HCT116 (cell line): ENCODE data around the gene KRT74. TPM values are rescaled to one million over a fixed set of nuclear protein-coding genes. Genes with fewer than 3 reads are reported as not detected.

ENCODE experiments used
- ATAC-seq: fragments of 200-7000 bp; cut with Tn5 transposase; 2 replicates; pipeline ENCODE4 v1.9.1; 2020; ENCODE audit warnings: mild to moderate bottlenecking, moderate library complexity
- BruUV-seq: library from RNA; stranded (reverse); fragments of 400-500 nt; replicated peaks from 2 replicates; lab custom pipeline; 2021; lab: Mats Ljungman, UMichigan
- CTCF ChIA-PET: fragments of 300-600 bp; sonication (Branson Sonifier 250); formaldehyde crosslinking; loops from one replicate; lab custom pipeline; 2021; ENCODE audit warnings: antibody characterized with exemption; lab: Charles Lee
- POLR2A ChIA-PET: fragments of 300-600, 350-600 bp; sonication (Branson Sonifier 250); formaldehyde crosslinking; loops from one replicate; lab custom pipeline; 2021; ENCODE audit warnings: antibody characterized with exemption; lab: Charles Lee
- RAD21 ChIA-PET, 2 experiments: fragments of 300-600 bp; sonication (Branson Sonifier 250); formaldehyde crosslinking; loops; one replicate each; lab custom pipeline; 2023; ENCODE audit warnings: low total read pairs in 2 of 2; ENCODE audit not compliant: uncharacterized antibody in 2 of 2, unreplicated experiment in 2 of 2, low non-redundant PET in 1 of 2; lab: Charles Lee
- DNase-seq: peaks from one replicate; pipeline ENCODE4 v3.0.0-alpha.2; 2010; ENCODE audit warnings: low read depth, low spot score
- H2AFZ ChIP-seq: fragments of 200-600 bp; shearing (Covaris generic), sonication (generic); 2 replicates; pipeline ENCODE4 v1.6.1; 2017; ENCODE audit warnings: low read depth, mixed run types, mixed read lengths, antibody characterized with exemption, low read length; ENCODE audit not compliant: poor library complexity, severe bottlenecking
- H3K27ac ChIP-seq: 2 replicates; pipeline ENCODE4 v1.5.1; 2012; ENCODE audit warnings: low read depth, low read length
- H3K27me3 ChIP-seq: fragments of 200-600 bp; sonication (generic); 2 replicates; pipeline ENCODE4 v1.6.1; 2016; ENCODE audit warnings: mixed run types, low read length, mixed read lengths; ENCODE audit not compliant: insufficient read depth
- H3K36me3 ChIP-seq, 2 experiments: fragments of 200-500 bp in 1 of 2; fragments of 200-600 bp in 1 of 2; sonication (Bioruptor generic) in 1 of 2; sonication (generic) in 1 of 2; 2 replicates each; pipeline versions ENCODE4 v1.5.1 to v1.6.1; 2014 to 2016; ENCODE audit warnings: low read length in 2 of 2, inconsistent platforms in 1 of 2, mixed read lengths in 1 of 2, mixed run types in 1 of 2; ENCODE audit not compliant: insufficient read depth in 2 of 2, control insufficient read depth in 1 of 2
- H3K4me1 ChIP-seq, 2 experiments: fragments of 200-600 bp in 1 of 2; sonication (generic) in 1 of 2; 2 replicates each; pipeline versions ENCODE4 v1.5.1 to v1.6.1; 2012 to 2017; ENCODE audit warnings: low read length in 2 of 2, inconsistent platforms in 1 of 2, mild to moderate bottlenecking in 1 of 2, mixed read lengths in 1 of 2, mixed run types in 1 of 2, moderate library complexity in 1 of 2; ENCODE audit not compliant: insufficient read depth in 2 of 2, control insufficient read depth in 1 of 2
- H3K4me2 ChIP-seq: fragments of 200-600 bp; sonication (generic); 2 replicates; pipeline ENCODE4 v1.6.1; 2017; ENCODE audit warnings: mixed run types, low read length, mixed read lengths
- H3K4me3 ChIP-seq, 2 experiments: fragments of 200-600 bp in 1 of 2; sonication (generic) in 1 of 2; replicated peaks in 1 of 2; 2 replicates each; pipeline ENCODE4 v1.5.1; 2011 to 2016; ENCODE audit warnings: low read length in 2 of 2, control low read depth in 1 of 2, low read depth in 1 of 2, mild to moderate bottlenecking in 1 of 2, mixed read lengths in 1 of 2, mixed run types in 1 of 2
- H3K79me2 ChIP-seq: fragments of 200-600 bp; sonication (generic); 2 replicates; pipeline ENCODE4 v1.6.1; 2017; ENCODE audit warnings: mild to moderate bottlenecking, mixed run types, low read length, moderate library complexity, mixed read lengths; ENCODE audit not compliant: insufficient read depth
- H3K9ac ChIP-seq: fragments of 200-600 bp; sonication (generic); 2 replicates; pipeline ENCODE4 v1.6.1; 2016; ENCODE audit warnings: low read length, mixed read lengths
- H3K9me2 ChIP-seq: fragments of 200-600 bp; sonication (generic), shearing (Covaris generic); 2 replicates; pipeline ENCODE4 v1.6.1; 2017; ENCODE audit warnings: mixed run types, mild to moderate bottlenecking, moderate library complexity; ENCODE audit not compliant: insufficient read depth
- H3K9me3 ChIP-seq, 2 experiments: fragments of 200-500 bp in 1 of 2; fragments of 200-600 bp in 1 of 2; sonication (Bioruptor generic) in 1 of 2; sonication (generic) in 1 of 2; 2 replicates each; pipeline ENCODE4 v1.6.1; 2014 to 2017; ENCODE audit warnings: low read length in 2 of 2, mixed read lengths in 2 of 2, inconsistent platforms in 1 of 2, low read depth in 1 of 2, mild to moderate bottlenecking in 1 of 2, mixed run types in 1 of 2, moderate library complexity in 1 of 2; ENCODE audit not compliant: control insufficient read depth in 1 of 2, insufficient read depth in 1 of 2
- H4K20me1 ChIP-seq: fragments of 200-600 bp; sonication (generic), shearing (Covaris generic); 2 replicates; pipeline ENCODE4 v1.6.1; 2017; ENCODE audit warnings: mixed run types, mild to moderate bottlenecking, moderate library complexity; ENCODE audit not compliant: insufficient read depth
- ATF3 ChIP-seq: IDR thresholded peaks from 2 replicates; pipeline ENCODE4 v1.6.1; 2012
- CBX3 ChIP-seq: IDR thresholded peaks from 2 replicates; pipeline ENCODE4 v1.6.1; 2012; ENCODE audit warnings: low read depth
- CEBPB ChIP-seq: IDR thresholded peaks from 2 replicates; pipeline ENCODE4 v1.6.1; 2012; ENCODE audit warnings: low read depth
- EGR1 ChIP-seq: IDR thresholded peaks from 2 replicates; pipeline ENCODE4 v1.6.1; 2012; ENCODE audit warnings: low read depth
- ELF1 ChIP-seq: IDR thresholded peaks from 2 replicates; pipeline ENCODE4 v1.6.1; 2012; ENCODE audit warnings: low read depth, borderline replicate concordance
- EZH2phosphoT487 ChIP-seq: fragments of 200-600 bp; IDR thresholded peaks from 2 replicates; pipeline ENCODE4 v1.6.1; 2018; ENCODE audit warnings: antibody characterized with exemption, borderline replicate concordance
- FOSL1 ChIP-seq: IDR thresholded peaks from 2 replicates; pipeline ENCODE4 v1.6.1; 2012; ENCODE audit warnings: low read depth
- JUND ChIP-seq: IDR thresholded peaks from 2 replicates; pipeline ENCODE4 v1.6.1; 2012
- MAX ChIP-seq: IDR thresholded peaks from 2 replicates; pipeline ENCODE4 v1.6.1; 2012
- POLR2A ChIP-seq: IDR thresholded peaks from 2 replicates; pipeline ENCODE4 v1.7.0; 2011; ENCODE audit warnings: borderline replicate concordance; ENCODE audit not compliant: insufficient read depth, insufficient read length; ENCODE audit errors: extremely low read depth
- POLR2AphosphoS5 ChIP-seq: IDR thresholded peaks from 2 replicates; pipeline ENCODE4 v1.6.1; 2011; ENCODE audit warnings: mild to moderate bottlenecking, low read depth, low read length, moderate library complexity
- RAD21 ChIP-seq: IDR thresholded peaks from 2 replicates; pipeline ENCODE4 v1.6.1; 2012; ENCODE audit warnings: low read depth, mild to moderate bottlenecking
- SIN3A ChIP-seq: IDR thresholded peaks from 2 replicates; pipeline ENCODE4 v1.6.1; 2012; ENCODE audit warnings: low read depth
- SP1 ChIP-seq: IDR thresholded peaks from 2 replicates; pipeline ENCODE4 v1.6.1; 2012; ENCODE audit warnings: low read depth
- TCF7L2 ChIP-seq: IDR thresholded peaks from 2 replicates; pipeline ENCODE4 v1.7.0; 2011; ENCODE audit warnings: borderline replicate concordance, inconsistent platforms; ENCODE audit not compliant: insufficient read depth, insufficient read length; ENCODE audit errors: extremely low read depth
- YY1 ChIP-seq: IDR thresholded peaks from 2 replicates; pipeline ENCODE4 v1.6.1; 2011; ENCODE audit warnings: low read length, low read depth, moderate library complexity, mild to moderate bottlenecking; ENCODE audit not compliant: insufficient replicate concordance; ENCODE audit errors: extremely low read depth
- ZBTB33 ChIP-seq: IDR thresholded peaks from 2 replicates; pipeline ENCODE4 v1.6.1; 2011; ENCODE audit warnings: mild to moderate bottlenecking, low read length, moderate library complexity; ENCODE audit not compliant: insufficient replicate concordance; ENCODE audit errors: extremely low read depth
- ZFX ChIP-seq: fragments of 450-650 bp; IDR thresholded peaks from 2 replicates; pipeline ENCODE4 v1.6.1; 2017
- ZNF274 ChIP-seq: fragments of 200-500 bp; sonication (Bioruptor generic); IDR thresholded peaks from 2 replicates; pipeline ENCODE4 v1.6.1; 2014; ENCODE audit warnings: mild to moderate bottlenecking, low read depth, low read length, inconsistent platforms
- intact Hi-C: fragments of 100-400 bp; cut with micrococcal nuclease; formaldehyde crosslinking; loops from 2 replicates; pipeline ENCODE4 v1.10.0; 2022
- total RNA-seq: library from RNA; stranded (reverse); gene quantifications from one replicate; pipeline ENCODE4 v1.2.1, GENCODE V29; 2021; ENCODE audit not compliant: unreplicated experiment
- TF ChIP-seq, protein P1 (sequence below): IDR thresholded peaks from 2 replicates; pipeline ENCODE4 v1.6.1; 2012; ENCODE audit warnings: low read depth

KRT74 gene
- total RNA-seq, 1 experiment from 2014 or later, result not detected

DNA sequence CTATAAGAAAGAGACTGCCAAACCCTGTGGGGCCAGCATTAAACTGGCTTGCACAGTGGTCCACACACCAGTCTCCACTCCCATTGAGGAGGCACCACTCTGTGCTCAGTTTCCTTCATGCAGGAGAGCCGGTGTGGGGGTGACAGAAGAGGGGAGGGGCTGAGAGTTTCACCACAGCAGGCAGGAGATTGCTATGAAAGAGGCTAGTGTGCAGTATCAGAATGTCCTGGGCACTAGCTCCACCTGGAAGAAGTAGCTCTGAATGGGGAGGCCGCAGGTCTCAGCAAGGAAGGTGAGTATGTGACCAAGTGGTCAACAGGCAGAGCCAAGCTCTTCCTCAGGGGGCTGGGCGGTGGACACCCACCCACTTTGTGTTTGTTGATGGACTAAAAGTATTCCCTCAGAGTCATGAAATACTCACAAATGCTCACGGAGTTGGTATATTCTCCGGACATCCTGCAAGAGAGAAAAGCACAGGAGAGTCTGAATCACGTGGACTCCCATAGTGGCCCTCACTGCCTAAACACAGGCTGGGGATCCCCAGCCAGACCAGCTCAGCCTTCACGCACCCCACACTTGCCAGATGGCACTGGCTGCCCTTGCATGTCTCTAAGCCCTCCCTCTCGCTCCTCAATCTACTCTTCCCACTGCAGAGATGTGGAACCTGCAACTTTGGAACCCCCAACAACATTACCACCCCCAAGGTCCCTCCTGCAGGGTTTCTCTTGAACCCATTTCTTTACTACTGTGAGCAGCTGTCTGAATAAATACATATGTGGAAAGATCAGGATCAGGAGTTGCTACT lies 35.4 kb upstream of the KRT74 start:
- H3K4me2 ChIP-seq, result no peak overlapping the region
- no peak overlapping the region for H2AFZ ChIP-seq
- ChIA-PET CTCF (no interaction called here), RAD21 (no interaction called here), POLR2A (interaction anchor here (0.6 kb wide), 1 partner anchor 969 kb away, joined by 5 read pairs; no protein-coding TSS in a partner anchor)
- TF ChIP-seq ZBTB33 (no peak), ZNF274 (no peak), SIN3A (no peak), POLR2AphosphoS5 (no peak), CBX3 (no peak), FOSL1 (no peak), TCF7L2 (no peak), EGR1 (no peak), ATF3 (no peak), YY1 (no peak), JUND (no peak), POLR2A (no peak), RAD21 (no peak), CEBPB (no peak), MAX (no peak), ELF1 (no peak), SP1 (no peak), ZFX (no peak), EZH2phosphoT487 (no peak)
- TF ChIP-seq, protein P1, sequence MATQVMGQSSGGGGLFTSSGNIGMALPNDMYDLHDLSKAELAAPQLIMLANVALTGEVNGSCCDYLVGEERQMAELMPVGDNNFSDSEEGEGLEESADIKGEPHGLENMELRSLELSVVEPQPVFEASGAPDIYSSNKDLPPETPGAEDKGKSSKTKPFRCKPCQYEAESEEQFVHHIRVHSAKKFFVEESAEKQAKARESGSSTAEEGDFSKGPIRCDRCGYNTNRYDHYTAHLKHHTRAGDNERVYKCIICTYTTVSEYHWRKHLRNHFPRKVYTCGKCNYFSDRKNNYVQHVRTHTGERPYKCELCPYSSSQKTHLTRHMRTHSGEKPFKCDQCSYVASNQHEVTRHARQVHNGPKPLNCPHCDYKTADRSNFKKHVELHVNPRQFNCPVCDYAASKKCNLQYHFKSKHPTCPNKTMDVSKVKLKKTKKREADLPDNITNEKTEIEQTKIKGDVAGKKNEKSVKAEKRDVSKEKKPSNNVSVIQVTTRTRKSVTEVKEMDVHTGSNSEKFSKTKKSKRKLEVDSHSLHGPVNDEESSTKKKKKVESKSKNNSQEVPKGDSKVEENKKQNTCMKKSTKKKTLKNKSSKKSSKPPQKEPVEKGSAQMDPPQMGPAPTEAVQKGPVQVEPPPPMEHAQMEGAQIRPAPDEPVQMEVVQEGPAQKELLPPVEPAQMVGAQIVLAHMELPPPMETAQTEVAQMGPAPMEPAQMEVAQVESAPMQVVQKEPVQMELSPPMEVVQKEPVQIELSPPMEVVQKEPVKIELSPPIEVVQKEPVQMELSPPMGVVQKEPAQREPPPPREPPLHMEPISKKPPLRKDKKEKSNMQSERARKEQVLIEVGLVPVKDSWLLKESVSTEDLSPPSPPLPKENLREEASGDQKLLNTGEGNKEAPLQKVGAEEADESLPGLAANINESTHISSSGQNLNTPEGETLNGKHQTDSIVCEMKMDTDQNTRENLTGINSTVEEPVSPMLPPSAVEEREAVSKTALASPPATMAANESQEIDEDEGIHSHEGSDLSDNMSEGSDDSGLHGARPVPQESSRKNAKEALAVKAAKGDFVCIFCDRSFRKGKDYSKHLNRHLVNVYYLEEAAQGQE, result no peak
- DNase-seq, result no peak
- no peaks in the 10 kb centered on the region for H3K9me2 ChIP-seq
- intact Hi-C loops, result no loop called here
- no peaks in the 10 kb centered on the region for H3K9me3 ChIP-seq
- no peaks in the 10 kb centered on the region for H4K20me1 ChIP-seq
- no peaks in the 10 kb centered on the region for H3K27me3 ChIP-seq
- no peak overlapping the region for H3K4me3 ChIP-seq
- no peaks in the 10 kb centered on the region for H3K79me2 ChIP-seq
- H3K27ac ChIP-seq, result no peak overlapping the region
- no peak overlapping the region for H3K9ac ChIP-seq
- ATAC-seq, result no peak
- no TSS peak for BruUV-seq
- H3K36me3 ChIP-seq, result no peaks in the 10 kb centered on the region
- peaks cover 0 to 6% of the 10 kb centered on the region in 2 experiments; a peak in 1 of 4 replicates for H3K4me1 ChIP-seq
